Breast epithelium (tissue), 3 donors: ENCODE results near the gene MAP7D3.

Experiments
- CTCF ChIP-seq, 3 donors: fragments of 450-650 bp; IDR thresholded peaks; one replicate each; pipeline ENCODE4 v1.5.1; 2016 to 2017; ENCODE audit warnings: antibody characterized with exemption in 3 of 3, mild to moderate bottlenecking in 3 of 3, moderate library complexity in 3 of 3
- POLR2A ChIP-seq: fragments of 450-650 bp; IDR thresholded peaks from one replicate; pipeline ENCODE4 v1.6.1; 2016; ENCODE audit warnings: antibody characterized with exemption, mild to moderate bottlenecking, moderate library complexity

- no peak for TF ChIP-seq CTCF (IDR thresholded peaks at IDR 0.05)
- no peak for TF ChIP-seq POLR2A
These were observed 57.4 kb downstream of the MAP7D3 start for GRCh38 chrX:136193771-136194170.
